H1 (cell line): ENCODE data around the gene RAB31. TPM values are rescaled to one million over a fixed set of nuclear protein-coding genes. Genes with fewer than 3 reads are reported as not detected.

Experiments
- CTCF ChIA-PET: fragments of 300-600 bp; sonication (Branson Sonifier 250); formaldehyde crosslinking; loops from one replicate; lab custom pipeline; 2021; ENCODE audit not compliant: partially characterized antibody; lab: Charles Lee
- POLR2A ChIA-PET: fragments of 300-600 bp; sonication (Branson Sonifier 250); formaldehyde crosslinking; loops from one replicate; lab custom pipeline; 2021; ENCODE audit warnings: inconsistent platforms; ENCODE audit not compliant: partially characterized antibody; lab: Charles Lee
- DNase-seq, 2 experiments: peaks; one replicate each; pipeline versions ENCODE4 v3.0.0 to v3.0.0-alpha.2; 2010 to 2022; ENCODE audit warnings: low spot score in 2 of 2, low read depth in 1 of 2, mixed read lengths in 1 of 2
- FAIRE-seq: peaks from 2 replicates; lab custom pipeline; 2011; peaks lifted over from hg19 to GRCh38; lab: Jason Lieb, UNC
- H2AFZ ChIP-seq: 2 replicates; pipeline ENCODE4 v1.8.1; 2012; ENCODE audit warnings: low read length, inconsistent platforms
- H2AK5ac ChIP-seq: 2 replicates; pipeline ENCODE4 v1.6.1; 2013; ENCODE audit warnings: low read depth, low read length
- H2BK120ac ChIP-seq: replicated peaks from 2 replicates; pipeline ENCODE3; 2013; ENCODE audit warnings: low read depth, low read length, inconsistent platforms
- H2BK12ac ChIP-seq: 2 replicates; pipeline ENCODE4 v1.6.1; 2013; ENCODE audit warnings: low read depth, low read length
- H2BK15ac ChIP-seq: 2 replicates; pipeline ENCODE4 v1.6.1; 2013; ENCODE audit warnings: low read length
- H2BK20ac ChIP-seq: 2 replicates; pipeline ENCODE4 v1.6.1; 2013; ENCODE audit warnings: low read length
- H2BK5ac ChIP-seq: 2 replicates; pipeline ENCODE4 v1.6.1; 2013; ENCODE audit warnings: low read depth, low read length
- H3K14ac ChIP-seq: 2 replicates; pipeline ENCODE4 v1.6.1; 2013; ENCODE audit warnings: inconsistent platforms; ENCODE audit not compliant: insufficient read length
- H3K18ac ChIP-seq: 2 replicates; pipeline ENCODE4 v1.6.1; 2013; ENCODE audit warnings: low read length; ENCODE audit errors: extremely low read depth
- H3K23ac ChIP-seq: 2 replicates; pipeline ENCODE4 v1.6.1; 2013; ENCODE audit warnings: inconsistent platforms; ENCODE audit not compliant: insufficient read length
- H3K23me2 ChIP-seq: 2 replicates; pipeline ENCODE4 v1.6.1; 2013; ENCODE audit warnings: low read depth, low read length
- H3K27ac ChIP-seq: 2 replicates; pipeline ENCODE4 v1.6.1; 2011; ENCODE audit warnings: low read depth, low read length, inconsistent platforms
- H3K27me3 ChIP-seq, 4 experiments: replicated peaks in 1 of 4; 1 replicate in 1 of 4; 2 replicates in 3 of 4; pipeline versions ENCODE4 v1.6.1 to v1.8.1; 2011 to 2013; ENCODE audit warnings: low read length in 3 of 4, mild to moderate bottlenecking in 3 of 4, inconsistent platforms in 2 of 4, mixed read lengths in 2 of 4, moderate library complexity in 1 of 4; ENCODE audit not compliant: control insufficient read depth in 3 of 4, insufficient read depth in 3 of 4; ENCODE audit errors: extremely low read depth in 1 of 4
- H3K36me3 ChIP-seq, 4 experiments: 2 replicates each; pipeline versions ENCODE4 v1.6.1 to v1.8.1; 2011 to 2013; ENCODE audit warnings: mild to moderate bottlenecking in 4 of 4, low read length in 3 of 4, moderate library complexity in 2 of 4, control low read depth in 1 of 4, inconsistent platforms in 1 of 4; ENCODE audit not compliant: insufficient read depth in 4 of 4, control insufficient read depth in 2 of 4
- H3K4ac ChIP-seq: replicated peaks from 2 replicates; pipeline ENCODE3; 2013; ENCODE audit warnings: low read length, low read depth, mixed read lengths, inconsistent platforms; ENCODE audit not compliant: insufficient read length
- H3K4me1 ChIP-seq, 4 experiments: replicated peaks in 1 of 4; 1 replicate in 1 of 4; 2 replicates in 3 of 4; pipeline versions ENCODE4 v1.6.1 to v1.8.1; 2011 to 2013; ENCODE audit warnings: low read length in 3 of 4, inconsistent platforms in 2 of 4, mixed read lengths in 1 of 4; ENCODE audit not compliant: insufficient read depth in 4 of 4, control insufficient read depth in 3 of 4
- H3K4me2 ChIP-seq, 2 experiments: 2 replicates each; pipeline versions ENCODE4 v1.6.1 to v1.8.1; 2011 to 2013; ENCODE audit warnings: low read depth in 2 of 2, low read length in 2 of 2, control low read depth in 1 of 2, inconsistent platforms in 1 of 2, mild to moderate bottlenecking in 1 of 2; ENCODE audit not compliant: insufficient read depth in 1 of 2
- H3K4me3 ChIP-seq, 4 experiments: fragments of 200-600, 300-600 bp in 1 of 4; sonication (generic), shearing (Covaris generic), sonication (Bioruptor Twin) in 1 of 4; 2 replicates each; pipeline versions ENCODE4 v1.5.1 to v1.8.1; 2011 to 2016; ENCODE audit warnings: low read length in 4 of 4, low read depth in 3 of 4, control low read depth in 2 of 4, inconsistent platforms in 2 of 4, mild to moderate bottlenecking in 2 of 4, mixed read lengths in 1 of 4, moderate library complexity in 1 of 4; ENCODE audit not compliant: insufficient read depth in 2 of 4; ENCODE audit errors: extremely low read depth in 1 of 4
- H3K56ac ChIP-seq: replicated peaks from 2 replicates; pipeline ENCODE3; 2013; ENCODE audit warnings: low read depth, mild to moderate bottlenecking, mixed read lengths, low read length, inconsistent platforms; ENCODE audit not compliant: insufficient read length
- H3K79me1 ChIP-seq: 2 replicates; pipeline ENCODE4 v1.6.1; 2013; ENCODE audit warnings: low read depth, low read length, control low read depth
- H3K79me2 ChIP-seq, 2 experiments: 2 replicates each; pipeline versions ENCODE4 v1.6.1 to v1.8.1; 2012 to 2013; ENCODE audit warnings: low read length in 2 of 2, mild to moderate bottlenecking in 2 of 2, inconsistent platforms in 1 of 2; ENCODE audit not compliant: insufficient read depth in 2 of 2, control insufficient read depth in 1 of 2
- H3K9ac ChIP-seq, 4 experiments: replicated peaks in 1 of 4; 1 replicate in 1 of 4; 2 replicates in 3 of 4; pipeline versions ENCODE4 v1.6.1 to v1.8.1; 2011 to 2013; ENCODE audit warnings: low read depth in 3 of 4, low read length in 3 of 4, control low read depth in 2 of 4, mild to moderate bottlenecking in 2 of 4, moderate library complexity in 2 of 4, inconsistent platforms in 1 of 4; ENCODE audit errors: extremely low read depth in 1 of 4
- H3K9me3 ChIP-seq, 2 experiments: 2 replicates each; pipeline versions ENCODE4 v1.6.1 to v1.8.1; 2012 to 2013; ENCODE audit warnings: mild to moderate bottlenecking in 2 of 2, moderate library complexity in 2 of 2, control low read depth in 1 of 2, inconsistent platforms in 1 of 2, low read depth in 1 of 2, low read length in 1 of 2, mixed read lengths in 1 of 2; ENCODE audit not compliant: insufficient read depth in 2 of 2
- H4K20me1 ChIP-seq, 2 experiments: replicated peaks in 1 of 2; 2 replicates each; pipeline versions ENCODE3 to v1.8.1; 2011 to 2013; ENCODE audit warnings: inconsistent platforms in 2 of 2, low read length in 2 of 2, mild to moderate bottlenecking in 1 of 2; ENCODE audit not compliant: insufficient read depth in 2 of 2, control insufficient read depth in 1 of 2
- H4K5ac ChIP-seq: 2 replicates; pipeline ENCODE4 v1.6.1; 2013; ENCODE audit warnings: low read length, low read depth, mixed read lengths, inconsistent platforms; ENCODE audit not compliant: insufficient read length
- H4K8ac ChIP-seq: 2 replicates; pipeline ENCODE4 v1.8.0; 2013; ENCODE audit warnings: mild to moderate bottlenecking, moderate library complexity, low read length, inconsistent platforms; ENCODE audit not compliant: insufficient read depth; ENCODE audit errors: extremely low read depth
- H4K91ac ChIP-seq: replicated peaks from 2 replicates; pipeline ENCODE3; 2013; ENCODE audit warnings: low read length, mixed read lengths, inconsistent platforms; ENCODE audit not compliant: insufficient read length
- ATF2 ChIP-seq: IDR thresholded peaks from 2 replicates; pipeline ENCODE4 v1.6.1; 2012; ENCODE audit warnings: low read length, inconsistent platforms
- BACH1 ChIP-seq: IDR thresholded peaks from 2 replicates; pipeline ENCODE4 v1.6.1; 2012; ENCODE audit warnings: low read length, improper control_type of control experiment
- CHD2 ChIP-seq: IDR thresholded peaks from 2 replicates; pipeline ENCODE4 v1.6.1; 2012; ENCODE audit warnings: low read length, improper control_type of control experiment
- GABPA ChIP-seq: IDR thresholded peaks from 2 replicates; pipeline ENCODE4 v1.6.1; 2011; ENCODE audit warnings: mild to moderate bottlenecking, low read length, moderate library complexity, borderline replicate concordance; ENCODE audit not compliant: insufficient read depth
- POLR2AphosphoS5 ChIP-seq: IDR thresholded peaks from 2 replicates; pipeline ENCODE4 v1.6.1; 2011; ENCODE audit warnings: low read depth, low read length
- POU5F1 ChIP-seq: IDR thresholded peaks from 2 replicates; pipeline ENCODE4 v1.6.1; 2011; ENCODE audit warnings: low read depth, mild to moderate bottlenecking, low read length, moderate library complexity
- SUZ12 ChIP-seq: fragments of 200-600 bp; sonication (generic); IDR thresholded peaks from 2 replicates; pipeline ENCODE4 v1.6.1; 2012; ENCODE audit warnings: mild to moderate bottlenecking, inconsistent platforms, low read length, moderate library complexity, mixed read lengths
- TAF7 ChIP-seq: optimal IDR thresholded peaks from 2 replicates; pipeline ENCODE3; 2011; ENCODE audit warnings: low read depth, mild to moderate bottlenecking, inconsistent platforms, low read length, moderate library complexity, borderline replicate concordance
- TBP ChIP-seq: IDR thresholded peaks from 2 replicates; pipeline ENCODE4 v1.6.1; 2011; ENCODE audit warnings: low read depth, low read length, improper control_type of control experiment
- WGBS, 2 experiments: shearing (Covaris generic) in 1 of 2; methylation state at CpG; one replicate each; pipeline versions ENCODE4 v1.1.6 to v1.1.7; 2013 to 2015; ENCODE audit warnings: low lambda C conversion rate in 2 of 2, mixed read lengths in 2 of 2, inconsistent platforms in 1 of 2, low coverage in 1 of 2, missing lambda C conversion rate in 1 of 2; ENCODE audit not compliant: insufficient replicate concordance in 2 of 2, insufficient coverage in 1 of 2, insufficient read length in 1 of 2; ENCODE audit errors: extremely low coverage in 1 of 2, missing lambda C conversion rate in 1 of 2; 5-methylcytosine and 5-hydroxymethylcytosine counted together
- polyA plus RNA-seq, 7 experiments: library from polyadenylated mRNA; depleted of rRNA in 3 of 7; stranded (reverse) in 5 of 7; unstranded in 2 of 7; fragments of >200 nt in 5 of 7; fragments of 200-250 nt in 2 of 7; gene quantifications; 1 replicate in 5 of 7; 2 replicates in 1 of 7; 4 replicates in 1 of 7; pipeline versions ENCODE4 v1.2.1 to v1.2.3, GENCODE V29; 2011 to 2013; ENCODE audit warnings: missing spikeins in 2 of 7, mixed read lengths in 2 of 7
- total RNA-seq: library from RNA; stranded (reverse); fragmentation: NEBNext Ultra II Directional; extraction: Animal tissue kit (Norgen Biotek cat#: 25700); gene quantifications from 2 replicates; pipeline ENCODE4 v1.2.1, GENCODE V29; 2021

Gene RAB31
- total and polyA plus RNA-seq, 2 of the 8 experiments (the other 6 are each of a cell fraction or from before 2014, with no cell fraction given) = 15.2 to 40.9 TPM

- Histone ChIP-seq H3K23ac (no peak overlapping the region), H4K91ac (no peak overlapping the region), H3K27ac (no peak overlapping the region), H2BK12ac (no peak overlapping the region), H2BK15ac (no peak overlapping the region), H4K8ac (no peak overlapping the region), H3K56ac (no peak overlapping the region), H3K36me3 (no peaks in the 10 kb centered on the region), H4K20me1 (no peaks in the 10 kb centered on the region), H2AFZ (no peak overlapping the region), H2AK5ac (no peak overlapping the region), H3K4me1 (no peaks in the 10 kb centered on the region), H3K27me3 (no peaks in the 10 kb centered on the region), H3K18ac (no peak overlapping the region), H2BK5ac (no peak overlapping the region), H4K5ac (no peak overlapping the region), H2BK120ac (no peak overlapping the region), H3K23me2 (no peaks in the 10 kb centered on the region), H3K79me1 (no peaks in the 10 kb centered on the region), H2BK20ac (no peak overlapping the region), H3K14ac (no peak overlapping the region), H3K4me2 (no peak overlapping the region), H3K79me2 (no peaks in the 10 kb centered on the region), H3K4ac (no peak overlapping the region), H3K9me3 (no peaks in the 10 kb centered on the region), H3K4me3 (no peak overlapping the region), H3K9ac (no peak overlapping the region)
- DNase-seq (no peak), FAIRE-seq (no peak)
- ChIA-PET CTCF (interaction anchor here (0.6 to 1.1 kb wide), 4 partner anchors 19 to 83 kb away, joined by 3 to 4 read pairs (median 3); no protein-coding TSS in a partner anchor), POLR2A (no interaction called here)
- TF ChIP-seq POLR2AphosphoS5 (no peak), CHD2 (no peak), BACH1 (0 out of 2 replicates have a peak, but pooled peaks have one; percentile 32), TBP (no peak), TAF7 (no peak), SUZ12 (no peak), POU5F1 (no peak), GABPA (no peak), ATF2 (no peak)
- WGBS, 2 experiments = 85% methylated on average over 5 of the region's 5 CpGs; no CpG with 5 or more reads in 1 of the 2 experiments
Measured at GRCh38 chr18:9694174-9694573, 13.9 kb upstream of the RAB31 start.
